C4-2B (cell line): ENCODE data around the gene SULT1A3.
"Not testable (repeated sequence)": the region's sequence is repeated elsewhere in the genome, so short reads cannot be mapped to it uniquely, and the experiment has no call there.

Experiments used
- H3K27ac ChIP-seq: fragments of 450-650 bp; 2 replicates; pipeline ENCODE4 v1.5.1; 2017
- ZFX ChIP-seq: fragments of 450-650 bp; IDR thresholded peaks from 2 replicates; pipeline ENCODE4 v1.6.1; 2017
- TF ChIP-seq, protein P1 (sequence below): fragments of 450-650 bp; conservative IDR thresholded peaks from 2 replicates; pipeline ENCODE4 v1.5.1; 2017; ENCODE audit warnings: mild to moderate bottlenecking

The SULT1A3 gene

DNA sequence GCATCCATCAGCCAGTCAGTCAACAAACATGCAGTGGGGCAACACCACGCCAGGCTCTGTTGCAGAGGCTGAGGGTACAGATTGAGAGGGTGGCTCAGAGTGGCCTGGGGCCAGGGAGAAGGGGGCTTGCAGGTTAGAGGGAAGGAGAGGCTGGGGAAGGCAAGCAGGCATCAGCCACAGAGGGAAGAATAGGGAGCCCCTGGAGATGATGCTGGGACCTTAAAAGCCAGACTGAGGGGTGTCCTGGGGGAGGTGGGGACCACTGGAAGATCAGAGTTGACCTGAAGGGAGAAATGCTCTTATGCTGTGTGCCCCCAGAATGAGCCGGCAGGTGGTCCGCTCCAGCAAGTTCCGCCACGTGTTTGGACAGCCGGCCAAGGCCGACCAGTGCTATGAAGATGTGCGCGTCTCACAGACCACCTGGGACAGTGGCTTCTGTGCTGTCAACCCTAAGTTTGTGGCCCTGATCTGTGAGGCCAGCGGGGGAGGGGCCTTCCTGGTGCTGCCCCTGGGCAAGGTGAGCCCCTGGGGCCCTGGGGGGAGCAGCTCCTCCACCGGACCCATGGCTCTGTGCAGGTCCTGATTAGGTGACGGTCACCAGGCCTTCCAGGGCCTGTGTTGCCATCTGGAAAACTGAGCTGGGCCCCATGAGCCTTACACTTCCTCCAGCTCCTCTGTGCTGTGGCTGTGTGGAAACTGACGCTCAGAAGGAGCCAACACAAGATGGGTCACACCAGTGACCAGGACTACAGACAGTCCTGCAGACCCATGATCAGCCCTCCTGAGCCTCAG, 14.0 kb upstream of the SULT1A3 start:
- no peak for TF ChIP-seq ZFX
- TF ChIP-seq, protein P1, sequence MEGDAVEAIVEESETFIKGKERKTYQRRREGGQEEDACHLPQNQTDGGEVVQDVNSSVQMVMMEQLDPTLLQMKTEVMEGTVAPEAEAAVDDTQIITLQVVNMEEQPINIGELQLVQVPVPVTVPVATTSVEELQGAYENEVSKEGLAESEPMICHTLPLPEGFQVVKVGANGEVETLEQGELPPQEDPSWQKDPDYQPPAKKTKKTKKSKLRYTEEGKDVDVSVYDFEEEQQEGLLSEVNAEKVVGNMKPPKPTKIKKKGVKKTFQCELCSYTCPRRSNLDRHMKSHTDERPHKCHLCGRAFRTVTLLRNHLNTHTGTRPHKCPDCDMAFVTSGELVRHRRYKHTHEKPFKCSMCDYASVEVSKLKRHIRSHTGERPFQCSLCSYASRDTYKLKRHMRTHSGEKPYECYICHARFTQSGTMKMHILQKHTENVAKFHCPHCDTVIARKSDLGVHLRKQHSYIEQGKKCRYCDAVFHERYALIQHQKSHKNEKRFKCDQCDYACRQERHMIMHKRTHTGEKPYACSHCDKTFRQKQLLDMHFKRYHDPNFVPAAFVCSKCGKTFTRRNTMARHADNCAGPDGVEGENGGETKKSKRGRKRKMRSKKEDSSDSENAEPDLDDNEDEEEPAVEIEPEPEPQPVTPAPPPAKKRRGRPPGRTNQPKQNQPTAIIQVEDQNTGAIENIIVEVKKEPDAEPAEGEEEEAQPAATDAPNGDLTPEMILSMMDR, result no peak
- no peak overlapping the region for H3K27ac ChIP-seq

GRCh38 chr16:30185683-30186421, 13.2 kb upstream of the SULT1A3 start:
- TF ChIP-seq, protein P1, result no peak
- TF ChIP-seq ZFX, result no peak
- no peak overlapping the region for H3K27ac ChIP-seq

DNA sequence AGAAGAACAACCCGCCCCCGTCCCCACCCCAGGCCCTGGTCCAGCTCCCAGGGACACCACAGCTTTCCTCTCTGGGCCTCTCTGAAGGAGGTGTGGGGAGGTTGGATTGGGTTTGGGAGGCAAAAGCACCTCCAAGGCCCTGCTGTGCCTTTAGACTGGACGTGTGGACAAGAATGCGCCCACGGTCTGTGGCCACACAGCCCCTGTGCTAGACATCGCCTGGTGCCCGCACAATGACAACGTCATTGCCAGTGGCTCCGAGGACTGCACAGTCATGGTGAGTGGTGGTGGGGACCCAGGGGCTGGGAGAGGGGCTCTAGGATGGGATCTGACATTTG, 12.6 kb upstream of the SULT1A3 start:
- no peak overlapping the region for H3K27ac ChIP-seq
- no peak for TF ChIP-seq ZFX
- TF ChIP-seq, protein P1, result no peak

DNA sequence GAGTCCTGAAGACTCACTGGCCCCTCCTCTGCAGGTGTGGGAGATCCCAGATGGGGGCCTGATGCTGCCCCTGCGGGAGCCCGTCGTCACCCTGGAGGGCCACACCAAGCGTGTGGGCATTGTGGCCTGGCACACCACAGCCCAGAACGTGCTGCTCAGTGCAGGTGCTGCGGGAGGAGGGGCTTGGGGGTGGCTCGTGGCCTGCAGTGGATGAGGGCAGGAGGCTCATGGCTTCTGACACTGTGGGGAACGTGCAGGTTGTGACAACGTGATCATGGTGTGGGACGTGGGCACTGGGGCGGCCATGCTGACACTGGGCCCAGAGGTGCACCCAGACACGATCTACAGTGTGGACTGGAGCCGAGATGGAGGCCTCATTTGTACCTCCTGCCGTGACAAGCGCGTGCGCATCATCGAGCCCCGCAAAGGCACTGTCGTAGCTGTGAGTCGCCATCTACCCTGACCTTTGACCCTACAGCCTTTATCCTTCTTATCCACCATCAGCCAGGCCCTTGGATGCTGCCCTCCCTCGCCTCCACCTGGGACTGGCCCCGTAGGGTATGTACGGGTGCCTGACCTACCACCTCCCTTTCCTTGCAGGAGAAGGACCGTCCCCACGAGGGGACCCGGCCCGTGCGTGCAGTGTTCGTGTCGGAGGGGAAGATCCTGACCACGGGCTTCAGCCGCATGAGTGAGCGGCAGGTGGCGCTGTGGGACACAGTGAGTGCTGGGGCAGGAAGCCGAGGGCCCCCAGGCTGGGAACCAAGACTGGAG, 12.1 kb upstream of the SULT1A3 start:
- no peak overlapping the region for H3K27ac ChIP-seq
- TF ChIP-seq, protein P1, result peak; percentile 51; the same call in 1 of the 2 replicates
- no peak for TF ChIP-seq ZFX

DNA sequence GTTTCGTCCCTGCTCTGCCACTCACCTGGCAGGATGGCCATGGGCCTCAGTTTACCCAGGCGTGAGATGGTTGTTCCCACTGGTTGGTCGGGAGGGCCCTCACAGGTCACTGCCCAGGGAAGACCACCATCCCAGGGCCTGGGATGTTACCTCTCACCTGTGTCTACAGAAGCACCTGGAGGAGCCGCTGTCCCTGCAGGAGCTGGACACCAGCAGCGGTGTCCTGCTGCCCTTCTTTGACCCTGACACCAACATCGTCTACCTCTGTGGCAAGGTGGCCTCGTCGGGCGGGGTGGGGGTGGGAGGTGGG, 11.5 kb upstream of the SULT1A3 start:
- H3K27ac ChIP-seq, result no peak overlapping the region
- TF ChIP-seq, protein P1, result peak; percentile 23
- TF ChIP-seq ZFX, result no peak

DNA sequence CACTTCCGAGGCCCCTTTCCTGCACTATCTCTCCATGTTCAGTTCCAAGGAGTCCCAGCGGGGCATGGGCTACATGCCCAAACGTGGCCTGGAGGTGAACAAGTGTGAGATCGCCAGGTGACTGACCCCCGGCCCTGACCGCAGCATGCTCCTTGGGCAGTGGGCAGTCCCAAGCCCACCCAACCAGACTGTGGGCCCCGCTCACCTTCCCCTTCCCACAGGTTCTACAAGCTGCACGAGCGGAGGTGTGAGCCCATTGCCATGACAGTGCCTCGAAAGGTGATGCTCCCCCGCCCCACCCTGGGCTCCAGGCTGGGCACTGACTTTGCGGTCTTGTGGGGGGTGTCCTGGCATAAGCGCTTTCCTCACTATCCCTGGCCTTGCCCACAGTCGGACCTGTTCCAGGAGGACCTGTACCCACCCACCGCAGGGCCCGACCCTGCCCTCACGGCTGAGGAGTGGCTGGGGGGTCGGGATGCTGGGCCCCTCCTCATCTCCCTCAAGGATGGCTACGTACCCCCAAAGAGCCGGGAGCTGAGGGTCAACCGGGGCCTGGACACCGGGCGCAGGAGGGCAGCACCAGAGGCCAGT, 11.0 kb upstream of the SULT1A3 start:
- no peak overlapping the region for H3K27ac ChIP-seq
- TF ChIP-seq ZFX, result no peak
- TF ChIP-seq, protein P1, result no peak

- H3K27ac ChIP-seq, result not testable (repeated sequence)
Measured at GRCh38 chr16:30191158-30191557, 7.9 kb upstream of the SULT1A3 start.

GRCh38 chr16:30193098-30193497, 6.0 kb upstream of the SULT1A3 start:
- H3K27ac ChIP-seq, result not testable (repeated sequence)

GRCh38 chr16:30193615-30194014, 5.4 kb upstream of the SULT1A3 start, which contains the start of the genes BOLA2B and SLX1A:
BOLA2B (minus strand) TSS chr16:30193666; CDS start chr16:30193595, 71 bp downstream.
SLX1A (plus strand) TSS chr16:30193875; CDS start chr16:30194085, 210 bp downstream.
- H3K27ac ChIP-seq, result not testable (repeated sequence)

GRCh38 chr16:30194172-30194925, 4.7 kb upstream of the SULT1A3 start:
- not testable (repeated sequence) for H3K27ac ChIP-seq

GRCh38 chr16:30197001-30197400, 2.1 kb upstream of the SULT1A3 start:
- H3K27ac ChIP-seq, result not testable (repeated sequence)
